ENCODE measurements around the gene PTPRB. TPM values are rescaled to one million over a fixed set of nuclear protein-coding genes. Genes with fewer than 3 reads are reported as not detected.

PTPRB gene
- total RNA-seq, 1 donor from 2014 or later = 147 TPM

GRCh38 chr12:70467918-70468733 is 169.1 kb downstream of the PTPRB start:
- DNase-seq (ENCODE audit: extremely low read depth, low read depth, low spot score) = no peak

- no peak for DNase-seq (ENCODE audit: extremely low read depth, low read depth, low spot score)
Observed at GRCh38 chr12:70467476-70467875, 169.8 kb downstream of the PTPRB start.

- no peak for DNase-seq (ENCODE audit: extremely low read depth, low read depth, low spot score)
Observed at GRCh38 chr12:70466753-70467152, 170.5 kb downstream of the PTPRB start.

All from glomerular endothelial cell (primary cell).